ENCODE data around the gene UGCG. TPM values are rescaled to one million over a fixed set of nuclear protein-coding genes. Genes with fewer than 3 reads are reported as not detected.

Gene UGCG
- total and polyA plus RNA-seq, 2 of the 8 experiments (the other 6 are each of a cell fraction or from before 2014, with no cell fraction given): 14.9 to 34.0 TPM

- Histone ChIP-seq H4K20me1 (replicated peaks in 1 of 2; ENCODE audit: control insufficient read depth in 1 of 2, insufficient read depth in 2 of 2, low read length in 2 of 2) (no peaks in the 10 kb centered on the region), H3K79me2 (ENCODE audit: control insufficient read depth in 1 of 2, insufficient read depth in 2 of 2, low read length in 2 of 2) (no peaks in the 10 kb centered on the region), H4K5ac (ENCODE audit: insufficient read length, low read depth, low read length) (no peak overlapping the region), H3K9me3 (ENCODE audit: insufficient read depth in 2 of 2, low read depth in 1 of 2, low read length in 1 of 2) (no peaks in the 10 kb centered on the region), H3K27me3 (replicated peaks in 1 of 4; ENCODE audit: control insufficient read depth in 3 of 4, extremely low read depth in 1 of 4, insufficient read depth in 3 of 4, low read length in 3 of 4) (no peaks in the 10 kb centered on the region), H4K91ac (replicated peaks; ENCODE audit: insufficient read length, low read length) (no peak overlapping the region), H4K8ac (ENCODE audit: extremely low read depth, insufficient read depth, low read length) (no peak overlapping the region), H2AK5ac (ENCODE audit: low read depth, low read length) (no peak overlapping the region), H3K79me1 (ENCODE audit: low read depth, low read length) (no peaks in the 10 kb centered on the region), H3K4ac (replicated peaks; ENCODE audit: insufficient read length, low read depth, low read length) (no peak overlapping the region), H2BK120ac (replicated peaks; ENCODE audit: low read depth, low read length) (no peak overlapping the region), H2BK5ac (ENCODE audit: low read depth, low read length) (no peak overlapping the region), H2BK12ac (ENCODE audit: low read depth, low read length) (no peak overlapping the region), H3K23ac (ENCODE audit: insufficient read length) (no peak overlapping the region), H3K4me2 (ENCODE audit: insufficient read depth in 1 of 2, low read depth in 2 of 2, low read length in 2 of 2) (no peak overlapping the region), H3K56ac (replicated peaks; ENCODE audit: insufficient read length, low read depth, low read length) (no peak overlapping the region), H3K18ac (ENCODE audit: extremely low read depth, low read length) (no peak overlapping the region), H3K23me2 (ENCODE audit: low read depth, low read length) (no peaks in the 10 kb centered on the region), H3K36me3 (ENCODE audit: control insufficient read depth in 2 of 4, insufficient read depth in 4 of 4, low read length in 3 of 4) (no peaks in the 10 kb centered on the region), H3K4me3 (ENCODE audit: extremely low read depth in 1 of 4, insufficient read depth in 2 of 4, low read depth in 3 of 4, low read length in 4 of 4) (no peak overlapping the region), H2BK20ac (ENCODE audit: low read length) (no peak overlapping the region), H3K4me1 (replicated peaks in 1 of 4; ENCODE audit: control insufficient read depth in 3 of 4, insufficient read depth in 4 of 4, low read length in 3 of 4) (no peaks in the 10 kb centered on the region), H3K27ac (ENCODE audit: low read depth, low read length) (no peak overlapping the region), H2AFZ (ENCODE audit: low read length) (no peak overlapping the region), H3K14ac (ENCODE audit: insufficient read length) (no peak overlapping the region), H2BK15ac (ENCODE audit: low read length) (no peak overlapping the region), H3K9ac (replicated peaks in 1 of 4; ENCODE audit: extremely low read depth in 1 of 4, low read depth in 3 of 4, low read length in 3 of 4) (no peak overlapping the region)
- DNase-seq (ENCODE audit: low read depth in 1 of 2, low spot score in 2 of 2) (no peak), FAIRE-seq (no peak)
- ChIA-PET CTCF (ENCODE audit: partially characterized antibody) (interaction anchor here (1.0 to 2.2 kb wide), 2 partner anchors 9 to 220 kb away, joined by 3 to 9 read pairs; no protein-coding TSS in a partner anchor), POLR2A (ENCODE audit: partially characterized antibody) (no interaction called here)
- WGBS, 2 experiments (ENCODE audit: extremely low coverage in 1 of 2, insufficient coverage in 1 of 2, insufficient read length in 1 of 2, insufficient replicate concordance in 2 of 2, low coverage in 1 of 2, low lambda C conversion rate in 2 of 2, missing lambda C conversion rate in 1 of 2): 68% methylated on average over 4 of the region's 4 CpGs; no CpG with 5 or more reads in 1 of the 2 experiments
- TF ChIP-seq KDM5A (IDR thresholded peaks at IDR 0.05; ENCODE audit: low read length) (no peak), POU5F1 (IDR thresholded peaks at IDR 0.05; ENCODE audit: low read depth, low read length) (no peak), CEBPB (IDR thresholded peaks at IDR 0.05; ENCODE audit: low read depth, low read length) (no peak), EZH2 (IDR thresholded peaks at IDR 0.05; ENCODE audit: low read depth, low read length, severe bottlenecking) (no peak), KDM4A (IDR thresholded peaks at IDR 0.05; ENCODE audit: low read depth, low read length, severe bottlenecking) (no peak), RXRA (IDR thresholded peaks at IDR 0.05; ENCODE audit: insufficient read depth, low read depth, low read length) (no peak), BCL11A (IDR thresholded peaks at IDR 0.05; ENCODE audit: low read depth in 2 of 2, low read length in 2 of 2) (no peak)
Measured at GRCh38 chr9:111978616-111979015, 82.0 kb downstream of the UGCG start.

All from H1 (cell line).